Naive thymus-derived CD4-positive, alpha-beta T cell (primary cell): Measurements from ENCODE around the gene CAMTA1. TPM values are rescaled to one million over a fixed set of nuclear protein-coding genes. Genes with fewer than 3 reads are reported as not detected.

ENCODE experiments used
- ATAC-seq: fragments of 150-1000 bp; cut with Tn5 transposase; 2 replicates; pipeline ENCODE4 v1.10.0; 2021; ENCODE audit warnings: mild to moderate bottlenecking, moderate library complexity
- CTCF ChIA-PET: fragments of 350-600 bp; sonication (Branson Sonifier 250); formaldehyde crosslinking; loops from one replicate; lab custom pipeline; 2021; ENCODE audit warnings: antibody characterized with exemption; lab: Charles Lee
- POLR2A ChIA-PET: fragments of 350-600 bp; sonication (Branson Sonifier 250); formaldehyde crosslinking; loops from one replicate; lab custom pipeline; 2021; ENCODE audit warnings: antibody characterized with exemption, inconsistent platforms; lab: Charles Lee
- DNase-seq, 9 donors: peaks; one replicate each; pipeline versions ENCODE4 v3.0.0 to v3.0.0-alpha.2; 2020 to 2022; ENCODE audit warnings: mixed read lengths in 1 of 9
- H3K27ac ChIP-seq: one replicate; pipeline ENCODE4 v1.7.0; 2013; ENCODE audit warnings: mild to moderate bottlenecking, low read depth, low read length, moderate library complexity
- H3K27me3 ChIP-seq, 2 donors: one replicate each; pipeline ENCODE4 v1.7.0; 2013; ENCODE audit warnings: low read length in 2 of 2, mild to moderate bottlenecking in 2 of 2, moderate library complexity in 2 of 2; ENCODE audit not compliant: control insufficient read depth in 2 of 2, insufficient read depth in 2 of 2
- H3K36me3 ChIP-seq, 3 experiments: 1 replicate in 2 of 3; 2 replicates in 1 of 3; pipeline ENCODE4 v1.7.0; 2013; ENCODE audit warnings: low read length in 3 of 3, mild to moderate bottlenecking in 3 of 3, moderate library complexity in 1 of 3; ENCODE audit not compliant: insufficient read depth in 3 of 3, control insufficient read depth in 2 of 3
- H3K4me1 ChIP-seq, 2 donors: one replicate each; pipeline ENCODE4 v1.7.0; 2013; ENCODE audit warnings: low read length in 2 of 2, mild to moderate bottlenecking in 2 of 2, moderate library complexity in 1 of 2; ENCODE audit not compliant: control insufficient read depth in 2 of 2, insufficient read depth in 2 of 2
- H3K4me3 ChIP-seq: 2 replicates; pipeline ENCODE4 v1.7.0; 2013; ENCODE audit warnings: mild to moderate bottlenecking, low read length
- H3K9me3 ChIP-seq, 3 experiments: 1 replicate in 2 of 3; 2 replicates in 1 of 3; pipeline ENCODE4 v1.7.0; 2013; ENCODE audit warnings: low read length in 3 of 3; ENCODE audit not compliant: control insufficient read depth in 2 of 3
- H3K27ac Mint-ChIP-seq, 9 donors: one replicate each; pipeline ENCODE4 v1.8.0; 2020 to 2022; ENCODE audit warnings: mixed read lengths in 9 of 9, mild to moderate bottlenecking in 8 of 9, moderate library complexity in 5 of 9, inconsistent platforms in 2 of 9
- H3K27me3 Mint-ChIP-seq, 5 donors: one replicate each; pipeline ENCODE4 v1.8.0; 2021 to 2022; ENCODE audit warnings: mixed read lengths in 5 of 5, mild to moderate bottlenecking in 1 of 5
- H3K36me3 Mint-ChIP-seq, 5 donors: one replicate each; pipeline ENCODE4 v1.8.0; 2020 to 2022; ENCODE audit warnings: mixed read lengths in 5 of 5, mild to moderate bottlenecking in 3 of 5, inconsistent platforms in 1 of 5
- H3K4me1 Mint-ChIP-seq, 7 donors: one replicate each; pipeline ENCODE4 v1.8.0; 2020 to 2022; ENCODE audit warnings: mixed read lengths in 7 of 7, mild to moderate bottlenecking in 3 of 7, inconsistent platforms in 1 of 7
- H3K4me3 Mint-ChIP-seq, 10 donors: one replicate each; pipeline ENCODE4 v1.8.0; 2020 to 2022; ENCODE audit warnings: mild to moderate bottlenecking in 10 of 10, mixed read lengths in 10 of 10, moderate library complexity in 6 of 10, inconsistent platforms in 2 of 10
- H3K9me3 Mint-ChIP-seq, 11 donors: one replicate each; pipeline ENCODE4 v1.8.0; 2020 to 2022; ENCODE audit warnings: mixed read lengths in 11 of 11, mild to moderate bottlenecking in 4 of 11, inconsistent platforms in 1 of 11, moderate library complexity in 1 of 11
- intact Hi-C, 2 donors: fragments of 100-400 bp; cut with micrococcal nuclease; formaldehyde crosslinking; loops; one replicate each; pipeline ENCODE4 v1.15.1; 2023
- polyA plus RNA-seq, 2 donors: library from polyadenylated mRNA; unstranded; fragments of 300-500 nt; fragmentation: Illumina TruSeq; gene quantifications; one replicate each; pipeline ENCODE4 v1.2.3, GENCODE V29; 2021
- total RNA-seq, 6 experiments: library from RNA in 5 of 6; stranded (reverse) in 5 of 6; gene quantifications; 1 replicate in 5 of 6; 2 replicates in 1 of 6; pipeline ENCODE4 v1.2.3 and lab custom pipeline; 2021 to 2026

CAMTA1 gene
- total and polyA plus RNA-seq, 7 experiments from 2014 or later = 38.1 to 68.6 (median 42.6) TPM

DNA sequence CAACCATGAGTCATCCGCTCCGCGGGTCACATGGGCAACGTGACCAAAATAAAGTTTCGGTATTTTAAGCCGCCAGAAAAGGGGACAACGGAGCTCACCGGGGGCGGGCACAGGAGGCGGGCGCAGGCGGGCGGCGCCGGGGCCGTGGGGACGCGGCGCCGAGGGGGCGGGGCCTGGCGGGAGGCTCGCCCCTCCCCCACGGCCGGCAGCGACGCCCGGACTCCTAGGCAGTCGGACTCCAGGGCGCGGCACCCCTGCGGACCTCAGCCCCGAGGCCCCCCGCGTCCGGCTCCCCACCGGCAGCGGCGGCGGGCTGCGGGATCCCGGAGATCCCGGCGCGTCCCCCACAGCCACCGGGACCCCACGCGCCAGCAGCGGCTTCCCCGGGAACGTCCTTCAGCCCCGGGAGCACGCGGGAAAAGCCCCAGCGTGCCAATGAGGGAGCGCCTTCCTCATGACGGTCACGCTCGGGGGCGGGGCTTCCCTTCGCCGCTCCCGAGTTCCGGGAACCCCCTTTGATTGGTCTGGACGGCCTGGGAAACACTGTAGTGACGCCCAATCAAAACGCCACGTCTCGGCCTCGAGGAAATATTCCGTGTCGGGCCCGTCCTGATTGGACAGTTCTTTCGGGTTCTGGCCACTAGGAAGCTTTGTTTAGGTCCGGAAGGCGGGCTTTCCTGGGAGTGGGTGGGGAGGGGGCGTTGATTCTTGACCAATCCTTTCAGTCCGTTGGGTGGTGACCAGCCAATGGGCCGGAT lies 515 bp upstream of the CAMTA1 start:
- H3K4me1 ChIP-seq = peaks cover 25 to 26% of the 10 kb centered on the region in 2 donors
- peak overlapping the region; percentile 80 to 96 (median 93) for H3K27ac Mint-ChIP-seq
- peak overlapping the region; percentile 94 for H3K27ac ChIP-seq
- intact Hi-C loops = loop anchor here (1.0 to 10.0 kb wide), 15 partner anchors 41 to 998 kb away; partner anchors contain the start of genes DNAJC11 (in 2 of the 2), KLHL21 (in 2 of the 2), NOL9 (in 2 of the 2) and TAS1R1 (in 2 of the 2)
- H3K9me3 ChIP-seq = no peaks in the 10 kb centered on the region
- ATAC-seq = peak; percentile 90
- H3K4me3 Mint-ChIP-seq = peak overlapping the region; percentile 85 to 96 (median 90)
- peaks cover 29 to 45% (median 44%) of the 10 kb centered on the region in 7 donors for H3K4me1 Mint-ChIP-seq
- H3K36me3 ChIP-seq = no peaks in the 10 kb centered on the region
- peak overlapping the region; percentile 79 for H3K4me3 ChIP-seq
- H3K27me3 ChIP-seq = no peaks in the 10 kb centered on the region
- H3K9me3 Mint-ChIP-seq = no peaks in the 10 kb centered on the region
- peaks cover 0 to 3% (median 0%) of the 10 kb centered on the region in 5 donors for H3K27me3 Mint-ChIP-seq
- CTCF ChIA-PET = no interaction called here
- DNase-seq = peak; percentile 94 to 100 (median 100)
- H3K36me3 Mint-ChIP-seq = peaks cover 0 to 11% (median 3%) of the 10 kb centered on the region in 5 donors
- POLR2A ChIA-PET = interaction anchor here (0.6 to 1.2 kb wide), 4 partner anchors 16 to 325 kb away, joined by 3 to 5 read pairs (median 3); partner anchors contain the start of gene DNAJC11

DNA sequence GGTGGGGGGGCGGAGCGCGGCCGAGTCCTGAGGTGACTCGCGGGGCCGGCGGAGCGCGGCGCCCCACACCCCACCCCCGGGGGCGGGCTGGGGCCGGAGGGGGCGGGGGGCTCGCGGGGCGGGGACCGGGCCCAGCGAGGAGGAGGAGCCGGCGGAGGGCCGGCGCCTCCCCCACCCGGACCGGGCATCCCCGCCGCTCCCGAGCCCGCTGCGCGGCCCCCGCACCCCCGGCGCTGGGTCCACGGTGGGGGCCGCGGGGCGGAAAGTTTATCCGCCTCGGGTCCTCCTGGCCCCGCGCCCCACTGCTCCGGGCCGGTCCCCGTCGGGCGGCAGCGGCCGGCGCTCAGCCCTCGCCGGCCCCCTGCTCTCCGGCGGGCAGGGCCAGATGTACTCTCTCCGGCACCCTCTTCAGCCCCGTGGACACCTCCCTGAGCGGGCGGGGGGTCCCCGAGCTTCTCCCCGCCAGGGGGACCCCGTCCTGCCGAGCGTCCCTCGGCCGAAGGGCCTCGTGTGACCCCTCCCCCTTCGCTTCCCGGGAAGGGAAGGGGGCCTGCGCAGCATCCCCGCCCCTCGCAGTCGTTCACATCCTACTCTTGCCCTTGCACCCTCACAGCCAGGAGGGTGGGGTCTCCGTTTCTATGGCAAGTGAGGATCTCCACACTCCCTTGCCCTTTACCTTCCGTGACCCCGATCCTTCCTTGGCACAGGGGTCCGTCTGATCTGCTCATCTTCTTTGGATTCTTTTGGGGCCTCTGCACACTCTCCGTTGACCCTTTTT lies 663 bp downstream of the CAMTA1 start:
- ATAC-seq = no peak
- H3K36me3 ChIP-seq = no peaks in the 10 kb centered on the region

DNA sequence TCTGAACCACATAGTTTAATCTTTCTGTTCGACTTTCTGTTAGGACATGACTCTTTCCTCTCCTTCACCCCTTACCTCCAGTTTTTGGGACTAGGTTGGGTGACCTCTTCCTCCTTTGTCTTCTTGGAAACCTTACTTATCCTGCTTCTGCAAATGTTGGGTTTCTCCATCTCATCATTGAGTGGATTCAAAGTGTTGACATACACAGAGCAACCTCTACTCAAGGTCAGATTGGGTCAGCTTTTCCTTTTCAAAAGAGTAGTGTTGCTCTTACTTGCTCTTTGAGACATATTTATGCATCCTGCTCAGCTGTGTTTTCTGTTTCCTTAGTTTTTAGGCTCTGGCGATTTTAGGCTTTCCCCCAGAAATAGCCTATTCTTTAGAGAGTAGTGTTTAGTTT lies 3.7 kb downstream of the CAMTA1 start:
- no peak for ATAC-seq
- Mint-ChIP-seq H3K27me3 (no peaks in the 10 kb centered on the region), H3K9me3 (no peaks in the 10 kb centered on the region), H3K27ac (peak overlapping the region in 5 of 9 donors; percentile 2 to 77 (median 33)), H3K36me3 (peaks cover 0 to 11% (median 4%) of the 10 kb centered on the region in 5 donors), H3K4me3 (peak overlapping the region in 9 of 10 donors; percentile 2 to 90 (median 54)), H3K4me1 (peaks cover 37 to 73% (median 63%) of the 10 kb centered on the region in 7 donors)
- H3K4me1 ChIP-seq = peaks cover 15 to 20% of the 10 kb centered on the region in 2 donors
- no peak for DNase-seq
- H3K27me3 ChIP-seq = no peaks in the 10 kb centered on the region
- intact Hi-C loops = loop anchor here (5.0 to 10.0 kb wide), 5 partner anchors 187 to 983 kb away; partner anchors contain the start of genes NOL9 (in 2 of the 2), TAS1R1 (in 2 of the 2), KLHL21 (in 1 of the 2) and TNFRSF25 (in 1 of the 2)
- no peak overlapping the region for H3K27ac ChIP-seq
- no peaks in the 10 kb centered on the region for H3K9me3 ChIP-seq
- no peaks in the 10 kb centered on the region for H3K36me3 ChIP-seq
- ChIA-PET POLR2A (interaction anchor here (0.5 kb wide), 1 partner anchor 18 kb away, joined by 3 read pairs; no protein-coding TSS in a partner anchor), CTCF (no interaction called here)
- no peak overlapping the region for H3K4me3 ChIP-seq

More for the DNA sequence above, 663 bp downstream of the CAMTA1 start:
- Histone ChIP-seq H3K4me1 (peaks cover 25 to 26% of the 10 kb centered on the region in 2 donors), H3K4me3 (peak overlapping the region; percentile 56), H3K9me3 (no peaks in the 10 kb centered on the region), H3K27me3 (no peaks in the 10 kb centered on the region), H3K27ac (peak overlapping the region; percentile 78)
- H3K4me3 Mint-ChIP-seq = peak overlapping the region; percentile 91 to 99 (median 96)
- H3K36me3 Mint-ChIP-seq = peaks cover 0 to 11% (median 3%) of the 10 kb centered on the region in 5 donors
- CTCF ChIA-PET = interaction anchor here (0.6 kb wide), 1 partner anchor 104 kb away, joined by 3 read pairs; no protein-coding TSS in a partner anchor
- intact Hi-C loops = loop anchor here (1.0 to 10.0 kb wide), 14 partner anchors 43 to 997 kb away; partner anchors contain the start of genes DNAJC11 (in 2 of the 2), KLHL21 (in 2 of the 2), NOL9 (in 2 of the 2) and TAS1R1 (in 2 of the 2)
- peak overlapping the region; percentile 86 to 98 (median 95) for H3K27ac Mint-ChIP-seq
- H3K9me3 Mint-ChIP-seq = no peaks in the 10 kb centered on the region
- POLR2A ChIA-PET = interaction anchor here (0.7 kb wide), 1 partner anchor 440 kb away, joined by 3 read pairs; no protein-coding TSS in a partner anchor
- peak in 8 of 9 donors; percentile 2 to 69 (median 19) for DNase-seq
- peaks cover 0 to 3% (median 0%) of the 10 kb centered on the region in 5 donors for H3K27me3 Mint-ChIP-seq
- H3K4me1 Mint-ChIP-seq = peaks cover 36 to 54% (median 52%) of the 10 kb centered on the region in 7 donors

DNA sequence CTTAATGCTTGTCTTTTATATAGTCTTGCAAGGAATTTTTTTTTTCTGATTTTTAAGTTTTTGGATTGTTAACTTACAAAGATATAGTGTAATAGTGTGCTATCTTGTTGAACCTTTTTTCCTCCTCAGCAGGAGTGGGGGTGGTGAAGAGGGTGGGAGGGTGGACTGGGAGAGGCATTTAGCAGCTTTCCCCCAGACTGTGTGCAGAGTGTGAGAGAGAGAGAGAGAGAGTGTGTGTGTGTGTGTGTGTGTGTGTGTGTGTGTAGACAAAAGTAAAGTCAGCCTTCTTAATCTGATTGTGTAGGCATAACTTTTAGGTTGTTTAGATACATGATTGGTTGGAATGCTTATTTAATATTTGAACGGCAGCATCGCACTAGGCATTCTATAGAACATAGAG lies 4.9 kb downstream of the CAMTA1 start:
- H3K4me3 ChIP-seq = no peak overlapping the region
- peak overlapping the region in 1 of 9 donors; percentile 35 for H3K27ac Mint-ChIP-seq
- peaks cover 0 to 10% (median 4%) of the 10 kb centered on the region in 5 donors for H3K36me3 Mint-ChIP-seq
- H3K4me1 ChIP-seq = peaks cover 12 to 18% of the 10 kb centered on the region in 2 donors
- no peaks in the 10 kb centered on the region for H3K9me3 Mint-ChIP-seq
- H3K4me3 Mint-ChIP-seq = no peak overlapping the region
- no peak for ATAC-seq
- CTCF ChIA-PET = no interaction called here
- DNase-seq = no peak
- no peaks in the 10 kb centered on the region for H3K27me3 Mint-ChIP-seq
- H3K27ac ChIP-seq = no peak overlapping the region
- no peaks in the 10 kb centered on the region for H3K36me3 ChIP-seq
- H3K27me3 ChIP-seq = no peaks in the 10 kb centered on the region
- POLR2A ChIA-PET = no interaction called here
- H3K4me1 Mint-ChIP-seq = peaks cover 37 to 84% (median 66%) of the 10 kb centered on the region in 7 donors
- intact Hi-C loops = no loop called here
- H3K9me3 ChIP-seq = no peaks in the 10 kb centered on the region

DNA sequence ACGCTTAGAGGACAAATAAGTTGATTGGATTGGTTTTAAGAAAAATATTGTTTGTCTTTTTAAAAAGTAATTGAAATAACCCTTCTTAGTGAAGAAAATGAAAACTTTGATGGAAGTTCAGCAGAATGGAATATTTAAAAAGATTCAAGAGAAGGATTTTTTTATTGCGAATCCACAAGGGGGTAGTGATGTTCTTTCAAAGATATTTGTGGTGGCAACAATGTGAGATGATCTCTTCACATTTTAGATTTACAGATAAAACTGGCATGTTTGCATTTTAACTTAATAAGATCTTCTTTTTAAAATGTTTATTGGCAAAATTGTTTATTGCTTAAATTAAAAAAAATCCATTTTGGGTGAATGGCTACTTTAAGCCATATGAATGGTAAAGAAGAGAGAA lies 8.9 kb downstream of the CAMTA1 start:
- Mint-ChIP-seq H3K36me3 (peaks cover 0 to 8% (median 0%) of the 10 kb centered on the region in 5 donors), H3K9me3 (peaks cover 0 to 3% (median 0%) of the 10 kb centered on the region in 11 donors), H3K4me3 (no peak overlapping the region), H3K4me1 (peaks cover 13 to 62% (median 56%) of the 10 kb centered on the region in 7 donors), H3K27ac (no peak overlapping the region), H3K27me3 (no peaks in the 10 kb centered on the region)
- peaks cover 0 to 4% of the 10 kb centered on the region in 2 donors for H3K4me1 ChIP-seq
- no peaks in the 10 kb centered on the region for H3K9me3 ChIP-seq
- H3K27ac ChIP-seq = no peak overlapping the region
- DNase-seq (peak in 6 of 9 donors; percentile 5 to 53 (median 42)), ATAC-seq (no peak)
- CTCF ChIA-PET = interaction anchor here (1.3 kb wide), 1 partner anchor 276 kb away, joined by 4 read pairs; no protein-coding TSS in a partner anchor
- POLR2A ChIA-PET = no interaction called here
- no peaks in the 10 kb centered on the region for H3K27me3 ChIP-seq
- no peak overlapping the region for H3K4me3 ChIP-seq
- H3K36me3 ChIP-seq = no peaks in the 10 kb centered on the region
- intact Hi-C loops = loop anchor here (1.0 kb wide), 2 partner anchors 96 to 276 kb away; no protein-coding TSS in a partner anchor
